CD4-positive, alpha-beta T cell treated with Interleukin-4 for 4 hours (primary cell): ENCODE data around the gene ZBTB43.

ENCODE experiments used
- DNase-seq: peaks from one replicate; pipeline ENCODE4 v3.0.0-alpha.2; 2020

The ZBTB43 gene

GRCh38 chr9:126832440-126832839 lies 27.6 kb downstream of the ZBTB43 start:
- no peak for DNase-seq

GRCh38 chr9:126833020-126833419 lies 28.2 kb downstream of the ZBTB43 start:
- DNase-seq: no peak

GRCh38 chr9:126833710-126834345 lies 29.0 kb downstream of the ZBTB43 start:
- DNase-seq: no peak

- no peak for DNase-seq
These were observed 29.8 kb downstream of the ZBTB43 start for GRCh38 chr9:126834672-126835071.

GRCh38 chr9:126836216-126836615 lies 31.4 kb downstream of the ZBTB43 start:
- no peak for DNase-seq

GRCh38 chr9:126838055-126838811 lies 33.4 kb downstream of the ZBTB43 start:
- DNase-seq: no peak

GRCh38 chr9:126838895-126839294 lies 34.1 kb downstream of the ZBTB43 start:
- DNase-seq: no peak

GRCh38 chr9:126839301-126839700 lies 34.5 kb downstream of the ZBTB43 start:
- no peak for DNase-seq

GRCh38 chr9:126842220-126842842 lies 37.5 kb downstream of the ZBTB43 start:
- no peak for DNase-seq

- no peak for DNase-seq
These were observed 38.3 kb downstream of the ZBTB43 start for GRCh38 chr9:126842977-126843799.

- DNase-seq: no peak
These were observed 39.2 kb downstream of the ZBTB43 start for GRCh38 chr9:126844085-126844484.

GRCh38 chr9:126847051-126847450 lies 42.2 kb downstream of the ZBTB43 start:
- no peak for DNase-seq

GRCh38 chr9:126849591-126850225 lies 44.9 kb downstream of the ZBTB43 start:
- no peak for DNase-seq

- DNase-seq: no peak
These were observed 46.5 kb downstream of the ZBTB43 start for GRCh38 chr9:126851286-126851880.

- DNase-seq: no peak
These were observed 47.3 kb downstream of the ZBTB43 start for GRCh38 chr9:126852086-126852688.

- DNase-seq: no peak
These were observed 48.8 kb downstream of the ZBTB43 start for GRCh38 chr9:126853667-126854066.

GRCh38 chr9:126854734-126855133 lies 49.9 kb downstream of the ZBTB43 start:
- no peak for DNase-seq

- no peak for DNase-seq
These were observed 51.6 kb downstream of the ZBTB43 start for GRCh38 chr9:126856326-126856877.

- DNase-seq: no peak
These were observed 52.6 kb downstream of the ZBTB43 start for GRCh38 chr9:126857261-126857960.

GRCh38 chr9:126859111-126859510 lies 54.3 kb downstream of the ZBTB43 start:
- no peak for DNase-seq
